GOT3 (cell line): ENCODE data around the gene HCRT.
"Not testable (repeated sequence)": the region's sequence is repeated elsewhere in the genome, so short reads cannot be mapped to it uniquely, and the experiment has no call there.

Experiments used
- DNase-seq: peaks from one replicate; lab custom pipeline; 2025; ENCODE audit warnings: mixed read lengths; lab: John Stamatoyannopoulos, UW

Gene HCRT

DNA sequence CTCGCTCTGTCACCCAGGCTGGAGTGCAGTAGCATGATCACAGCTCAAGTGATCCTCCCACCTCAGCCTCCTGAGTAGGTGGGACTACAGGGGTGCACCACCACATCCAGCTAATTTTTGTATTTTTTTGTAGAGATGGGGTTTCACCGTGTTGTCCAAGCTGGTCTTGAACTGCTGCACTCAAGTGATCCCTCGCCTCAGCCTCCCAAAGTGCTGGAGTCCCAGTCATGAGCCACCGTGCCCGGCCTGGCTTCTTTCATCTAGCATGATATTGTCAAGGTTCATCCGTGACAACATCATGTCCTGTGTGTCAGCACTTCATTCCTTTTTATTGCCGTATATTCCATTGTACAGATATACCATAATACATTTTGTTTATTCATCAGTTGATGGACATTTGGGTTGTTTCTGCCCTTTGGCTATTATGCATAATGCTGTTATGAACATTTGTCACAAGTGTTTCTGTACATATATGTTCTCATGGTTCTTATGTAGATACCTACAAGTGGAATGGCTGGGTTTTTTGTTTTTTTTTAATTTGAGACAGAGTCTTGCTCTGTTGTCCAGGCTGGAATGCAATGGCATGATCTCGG, 12.4 kb upstream of the HCRT start:
- no peak for DNase-seq

DNA sequence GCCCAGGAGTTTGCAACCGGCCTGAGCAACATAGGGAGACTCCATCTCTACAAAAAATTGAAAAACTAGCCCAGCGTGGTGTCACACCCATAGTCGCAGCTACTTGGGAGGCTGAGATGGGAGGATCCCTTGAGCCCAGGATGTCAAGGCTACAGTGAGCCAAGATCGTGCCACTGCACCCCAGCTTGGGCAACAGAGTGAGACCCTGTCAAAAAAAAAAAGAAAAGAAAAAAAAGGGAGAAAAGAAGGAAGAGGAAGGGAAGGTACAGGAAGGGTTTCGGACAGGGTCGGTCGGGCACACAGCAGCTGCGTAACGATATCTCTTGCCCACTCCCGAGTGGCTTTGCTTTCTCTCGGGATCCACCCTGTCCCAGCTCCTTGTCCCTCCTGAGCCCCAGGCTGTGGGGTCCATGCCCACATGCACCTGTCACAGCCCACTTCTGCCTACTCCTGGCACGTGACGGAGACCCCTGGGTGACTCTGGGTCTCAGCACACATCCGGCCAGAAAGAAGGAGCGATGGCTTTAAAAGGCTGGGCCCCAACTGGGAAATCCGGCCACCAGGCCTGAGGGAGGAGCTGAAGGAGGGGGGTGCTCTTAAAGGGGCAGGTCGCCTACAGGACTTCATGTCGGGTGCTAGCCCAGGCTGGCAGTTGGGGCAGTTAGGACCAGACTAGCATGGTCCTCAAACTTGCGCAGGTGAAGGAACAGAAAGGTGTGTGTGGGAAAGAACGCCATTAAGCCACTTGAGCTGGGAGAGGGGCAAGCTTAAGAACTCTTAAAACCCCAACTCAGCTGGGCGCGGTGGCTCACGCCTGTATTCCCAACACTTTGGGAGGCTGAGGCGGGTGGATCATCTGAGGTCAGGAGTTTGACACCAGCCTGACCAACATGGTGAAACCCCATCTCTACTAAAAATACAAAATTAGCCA, 9.0 kb upstream of the HCRT start, which contains the start of gene GHDC:
Gene GHDC (minus strand): TSS at position 526 of the 931 bp plus-strand sequence. CDS start 913 bp downstream, outside the sequence.
- peak; percentile 36 for DNase-seq

DNA sequence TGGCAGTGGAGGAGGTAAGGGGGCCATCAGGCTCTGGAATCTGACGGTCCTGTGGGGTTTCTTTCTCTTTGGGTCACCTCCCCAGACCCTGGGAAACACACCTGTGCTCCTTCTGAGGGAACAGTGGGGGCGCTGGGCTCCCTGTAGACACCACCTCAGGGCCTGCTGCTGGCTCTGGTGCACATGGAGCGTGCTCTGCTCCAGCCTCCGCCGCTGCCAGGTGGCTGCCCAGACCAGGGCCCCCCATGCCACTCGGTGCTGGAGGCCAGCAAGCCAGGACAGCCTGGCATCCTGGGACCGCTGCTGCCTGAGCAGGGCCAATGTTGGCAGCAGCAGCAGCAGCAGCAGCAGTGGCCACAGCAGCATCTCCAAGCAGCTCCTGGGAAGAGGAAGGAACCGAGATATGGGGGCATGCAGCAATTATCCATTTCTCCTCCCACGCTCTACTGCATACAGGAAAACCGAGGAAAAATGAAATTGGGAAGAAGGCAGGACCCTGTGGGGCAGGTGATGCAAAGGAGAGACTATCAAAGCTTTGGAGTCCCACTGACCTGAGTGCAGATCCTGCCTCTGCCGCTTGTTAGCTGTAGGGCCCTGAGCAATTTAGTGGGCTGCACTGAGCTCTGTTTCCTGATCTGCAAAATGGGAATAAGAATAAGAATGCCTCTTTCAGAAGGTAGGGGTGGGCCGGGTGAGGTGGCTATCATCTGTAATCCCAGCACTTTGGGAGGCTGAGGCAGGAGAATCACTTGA, 8.1 kb upstream of the HCRT start:
- no peak for DNase-seq

DNA sequence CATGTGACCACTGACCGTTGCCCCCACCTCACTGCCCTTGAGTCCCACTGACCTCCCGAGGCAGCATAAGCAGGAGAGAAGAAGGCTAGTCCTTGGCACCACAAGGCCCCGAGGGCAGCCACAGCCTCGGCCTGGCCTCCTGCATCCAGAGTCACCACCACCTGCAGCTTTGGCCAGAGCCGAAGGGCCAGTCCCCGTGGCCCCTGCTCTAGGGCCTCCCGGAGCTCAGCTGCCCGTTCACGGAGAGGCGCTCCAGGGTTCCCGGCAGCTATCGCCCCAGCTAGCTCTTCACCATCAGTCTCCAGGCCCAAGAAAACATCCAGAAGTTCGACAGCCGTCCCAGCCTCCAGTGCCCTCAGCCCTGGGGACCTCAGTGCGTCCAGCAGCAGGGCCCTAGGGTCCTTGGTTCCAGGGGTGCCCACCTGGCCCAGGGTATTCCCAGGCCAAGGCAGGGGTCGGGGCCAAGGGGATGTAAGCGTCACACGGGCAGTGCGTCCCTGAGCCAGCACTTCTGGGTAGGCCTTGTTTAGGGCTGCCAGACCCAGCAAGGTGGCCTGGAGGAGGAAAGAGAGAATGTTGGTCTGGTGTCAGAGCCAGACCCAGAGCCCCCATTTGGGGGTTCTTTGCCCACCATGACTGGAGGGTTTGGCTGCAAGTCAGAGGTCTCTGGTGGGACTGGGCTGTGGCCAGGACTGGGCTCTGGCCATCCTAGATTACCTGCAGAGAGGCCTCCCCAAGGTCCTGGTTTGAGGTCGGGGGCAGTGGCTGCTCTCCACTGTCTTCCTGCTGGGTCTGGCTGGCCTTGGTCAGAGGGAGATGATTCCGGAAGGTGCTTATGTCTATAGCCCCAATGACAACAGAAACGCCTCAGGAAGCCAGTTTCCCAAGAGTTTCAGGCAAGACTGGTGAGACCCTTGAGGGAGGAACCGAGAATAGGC, 7.2 kb upstream of the HCRT start:
- DNase-seq, result no peak

DNA sequence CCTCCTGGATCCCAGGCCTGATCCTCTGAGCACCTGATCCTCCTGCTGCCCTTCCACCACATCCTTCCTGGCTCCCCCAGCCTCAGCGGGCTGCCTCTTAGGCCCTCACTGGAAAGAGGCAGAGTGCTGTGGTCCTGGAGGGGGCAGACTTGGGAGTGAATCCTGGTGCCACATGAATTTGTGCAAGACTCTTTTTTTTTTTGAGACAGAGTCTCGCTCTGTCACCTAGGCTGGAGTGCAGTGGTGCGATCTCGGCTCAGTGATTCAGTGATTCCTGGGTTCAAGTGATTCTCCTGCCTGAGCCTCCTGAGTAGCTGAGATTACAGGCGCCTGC, 6.0 kb upstream of the HCRT start:
- DNase-seq, result no peak

DNA sequence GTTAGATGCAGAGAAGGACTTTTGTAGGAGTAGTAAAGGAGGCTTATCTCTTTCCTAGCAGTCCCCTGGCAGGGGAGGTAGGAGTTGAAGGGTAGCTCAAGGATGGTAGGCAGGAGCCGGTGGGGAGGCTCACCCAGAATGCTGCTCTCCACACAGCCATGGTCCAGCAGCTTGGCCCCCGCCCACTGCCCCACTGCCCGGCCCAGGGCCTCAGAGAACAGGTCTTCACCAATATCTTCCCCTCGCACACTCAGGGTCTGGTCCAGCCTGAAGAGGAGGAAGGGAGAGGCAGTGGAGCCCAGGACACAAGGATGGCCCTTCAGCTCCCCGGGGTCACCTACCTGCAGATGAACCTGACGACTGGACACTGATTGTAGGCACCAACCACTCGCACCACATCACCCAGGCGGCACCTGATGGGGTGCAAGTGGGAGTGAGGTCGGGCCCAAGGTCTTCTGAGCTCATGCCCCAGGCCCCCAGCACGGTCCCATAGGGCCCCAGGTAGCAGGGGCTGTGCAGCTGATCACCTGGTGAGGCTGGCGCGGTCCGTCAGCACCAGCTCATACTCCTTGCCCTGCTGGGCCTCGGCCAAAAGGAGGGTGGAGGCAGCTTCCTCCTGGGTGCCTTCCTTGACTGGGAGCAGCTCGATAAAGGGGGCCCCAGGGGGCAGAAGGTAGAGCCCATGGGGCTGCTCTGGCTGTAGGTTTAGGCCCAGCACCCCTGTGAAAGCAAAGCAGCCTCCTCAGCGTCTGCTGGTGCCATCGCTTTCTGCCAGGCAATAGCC, 5.4 kb upstream of the HCRT start:
- no peak for DNase-seq

DNA sequence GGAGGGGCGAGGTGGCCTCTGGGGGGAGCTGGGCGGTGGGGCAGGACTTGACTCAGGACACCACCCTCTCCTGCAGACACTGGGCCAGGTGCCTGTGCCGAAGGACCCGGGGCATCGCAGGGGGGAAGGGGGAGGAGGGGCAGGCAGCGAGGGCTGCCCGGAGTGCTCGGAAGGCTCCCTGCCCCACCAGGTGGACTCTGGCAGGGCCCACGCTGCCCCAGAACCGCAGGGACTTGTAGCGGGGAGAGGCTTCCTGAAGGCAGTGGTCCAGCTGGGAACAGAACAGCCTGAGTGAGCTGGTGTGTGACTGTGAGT, 4.4 kb upstream of the HCRT start:
- no peak for DNase-seq

DNA sequence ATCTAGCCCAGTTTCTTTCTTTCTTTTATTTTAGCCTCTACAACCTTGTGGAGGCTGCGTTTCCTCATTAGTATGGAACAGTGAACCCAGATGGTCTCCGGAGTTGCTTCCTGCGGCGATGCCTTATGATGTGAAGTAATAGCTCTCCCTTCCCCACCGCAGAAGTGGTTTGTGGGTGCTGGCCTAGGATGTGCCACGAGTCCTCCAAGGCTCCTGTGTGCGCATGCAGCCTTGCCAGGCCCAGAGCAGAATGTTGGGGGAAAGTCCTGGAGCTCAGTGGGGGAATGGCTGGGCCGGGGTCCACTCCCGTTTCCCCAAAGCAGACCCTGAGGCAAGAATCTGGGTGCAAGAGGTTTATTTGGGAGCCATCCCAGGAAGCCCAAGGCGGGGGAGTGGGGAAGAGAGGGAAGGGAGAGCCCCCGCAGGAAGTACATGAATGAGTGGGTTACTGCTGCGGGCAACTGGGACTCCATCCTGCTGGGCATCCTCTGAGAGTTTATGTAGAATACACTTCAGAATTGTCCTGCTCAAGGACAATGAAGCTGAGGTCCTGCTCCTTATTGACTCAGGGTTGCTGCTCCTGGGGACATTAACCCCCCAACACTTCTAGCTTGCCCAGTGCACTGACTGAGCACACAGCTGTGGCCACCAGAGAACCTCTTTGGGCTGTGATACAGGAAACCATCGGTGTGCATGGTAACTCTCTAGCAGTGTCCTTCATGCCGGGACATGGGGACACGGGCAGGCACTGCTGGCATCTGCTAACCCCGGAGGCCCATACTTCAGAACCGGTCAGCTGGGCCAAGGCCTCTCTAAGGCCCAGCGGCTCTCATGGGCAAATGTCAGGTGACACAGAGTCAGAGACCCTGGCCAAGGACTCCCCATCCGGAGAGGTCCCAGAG, 3.7 kb upstream of the HCRT start:
- DNase-seq, result no peak

DNA sequence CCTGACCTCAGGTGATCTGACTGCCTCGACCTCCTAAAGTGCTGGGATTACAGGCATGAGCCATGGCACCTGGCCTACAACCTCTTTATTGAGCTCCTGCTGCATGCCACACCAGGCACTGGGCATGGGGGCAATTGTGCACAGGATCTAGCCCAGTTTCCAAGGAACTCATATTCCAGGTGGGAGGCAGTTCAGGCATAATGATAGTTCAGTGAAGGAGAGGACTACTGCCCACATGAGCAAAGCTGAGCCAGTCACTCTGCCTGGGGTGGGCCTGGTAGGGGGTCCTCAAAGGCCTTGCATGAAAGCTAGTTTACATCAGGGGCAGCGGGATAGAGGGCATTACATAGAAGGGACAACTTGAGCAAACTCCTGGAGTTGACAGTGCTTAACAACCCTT, 2.6 kb upstream of the HCRT start:
- DNase-seq, result no peak

DNA sequence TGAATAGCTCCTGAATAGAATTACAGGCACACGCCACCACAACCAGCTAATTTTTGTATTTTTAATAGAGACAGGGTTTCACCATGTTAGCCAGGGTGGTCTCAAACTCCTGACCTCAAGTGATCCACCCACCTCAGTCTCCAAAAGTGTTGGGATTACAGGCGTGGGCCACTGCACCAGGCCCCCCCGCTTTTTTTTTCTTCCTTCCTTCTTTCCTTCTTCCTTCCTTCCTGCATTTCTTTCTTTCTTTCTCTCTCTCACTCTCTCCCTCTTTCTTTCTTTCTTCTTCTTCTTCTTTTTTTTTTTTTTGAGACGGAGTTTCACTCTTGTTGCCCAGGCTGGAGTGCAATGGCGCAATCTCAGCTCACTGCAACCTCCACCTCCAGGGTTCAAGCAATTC, 939 bp upstream of the HCRT start:
- not testable (repeated sequence) for DNase-seq

DNA sequence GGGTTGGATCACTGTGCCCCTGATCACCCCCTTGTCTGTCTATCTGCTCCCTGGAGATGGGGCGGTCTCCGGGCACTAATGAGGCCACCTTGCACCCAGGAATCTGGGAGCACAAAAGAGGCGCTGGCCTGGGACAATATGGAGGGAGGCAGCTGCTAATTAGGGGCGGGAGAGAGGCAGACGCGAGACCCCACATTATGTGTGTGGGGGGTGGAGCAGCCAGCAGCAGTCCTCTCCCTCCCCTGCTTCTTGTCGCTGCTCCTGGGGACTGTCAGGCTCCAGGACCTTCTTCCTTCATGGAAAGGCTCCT, 324 bp upstream of the HCRT start:
- DNase-seq, result no peak

DNA sequence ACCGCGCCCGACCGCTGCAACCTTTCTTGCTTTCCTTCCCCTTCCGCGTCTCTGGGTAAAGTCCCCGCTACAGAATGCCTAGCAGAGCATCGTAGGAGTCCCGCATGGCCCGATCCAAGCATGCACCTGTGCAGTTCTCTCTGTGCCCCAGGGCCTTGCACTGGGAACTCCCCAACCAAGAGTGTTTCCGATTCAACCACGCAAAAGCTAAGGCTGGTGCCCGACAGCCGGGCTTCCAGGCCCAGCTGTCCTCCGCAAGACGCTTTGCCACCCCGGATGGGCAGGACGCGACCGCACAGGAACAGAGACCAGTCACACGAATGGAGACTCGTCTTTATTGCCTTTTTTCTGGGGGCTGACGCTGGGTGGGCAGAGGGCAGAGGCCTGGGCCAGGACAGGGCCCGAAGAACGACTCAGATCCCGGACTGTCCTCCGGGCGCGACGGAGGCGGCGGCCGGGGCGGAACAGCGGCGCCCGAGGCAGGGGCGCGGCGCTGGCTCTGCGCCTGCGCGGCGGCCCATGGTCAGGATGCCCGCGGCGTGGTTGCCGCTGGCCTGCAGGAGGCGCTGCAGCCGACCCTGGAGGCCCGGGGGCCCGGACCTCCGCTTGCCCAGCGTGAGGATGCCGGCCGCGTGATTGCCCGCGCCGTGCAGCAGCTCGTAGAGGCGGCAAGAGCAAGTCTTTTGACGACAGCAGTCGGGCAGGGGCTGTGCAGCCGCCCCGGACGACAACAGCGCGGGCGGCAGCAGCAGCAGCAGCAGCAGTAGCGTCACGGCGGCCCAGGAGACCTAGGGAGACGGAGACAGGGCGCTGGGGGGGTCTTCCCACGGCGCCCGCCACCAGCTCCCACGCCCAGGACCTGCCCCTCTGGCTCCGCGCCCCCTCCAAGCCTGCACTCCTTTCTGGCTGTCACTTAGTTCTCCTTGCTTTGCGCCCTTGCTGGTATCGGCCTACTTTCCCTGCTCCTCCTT, 1.2 kb downstream of the HCRT start:
- no peak for DNase-seq

DNA sequence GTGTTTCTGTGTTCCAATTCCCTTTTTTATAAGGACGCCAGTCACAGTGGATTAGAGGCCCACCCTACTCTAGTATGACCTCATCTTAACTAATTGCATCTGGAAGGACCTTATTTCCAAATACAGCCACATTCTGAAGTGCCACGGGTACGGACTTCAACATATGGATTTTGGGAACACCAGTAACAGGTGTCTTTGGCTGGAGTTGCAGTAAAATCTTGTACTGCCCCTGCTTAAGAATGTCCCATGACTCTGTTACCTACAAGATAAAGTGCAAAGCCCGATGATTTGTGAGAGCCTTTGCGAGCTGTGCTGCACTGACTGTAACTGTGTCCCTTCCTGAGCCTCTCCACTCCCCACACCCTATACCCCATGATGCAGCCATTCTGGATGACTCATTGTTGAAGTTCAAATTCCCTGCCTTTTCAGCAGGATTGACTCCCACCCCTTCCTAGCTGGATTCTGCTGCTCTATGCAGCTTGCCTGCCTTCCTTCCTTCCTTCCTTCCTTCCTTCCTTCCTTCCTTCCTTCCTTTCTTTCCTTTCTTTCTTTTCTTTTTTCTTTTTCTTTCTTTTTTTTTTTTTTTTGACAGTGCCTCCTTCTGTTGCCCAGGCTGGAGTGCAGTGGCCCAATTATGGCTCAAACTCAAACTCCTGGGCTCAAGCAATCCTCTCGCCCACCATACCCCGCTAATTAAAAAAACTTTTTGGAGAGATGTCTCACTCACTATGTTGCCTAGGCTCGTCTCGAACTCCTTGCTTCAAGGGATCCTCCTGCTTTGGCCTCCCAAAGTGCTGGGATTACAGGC, 2.1 kb downstream of the HCRT start:
- DNase-seq, result no peak

DNA sequence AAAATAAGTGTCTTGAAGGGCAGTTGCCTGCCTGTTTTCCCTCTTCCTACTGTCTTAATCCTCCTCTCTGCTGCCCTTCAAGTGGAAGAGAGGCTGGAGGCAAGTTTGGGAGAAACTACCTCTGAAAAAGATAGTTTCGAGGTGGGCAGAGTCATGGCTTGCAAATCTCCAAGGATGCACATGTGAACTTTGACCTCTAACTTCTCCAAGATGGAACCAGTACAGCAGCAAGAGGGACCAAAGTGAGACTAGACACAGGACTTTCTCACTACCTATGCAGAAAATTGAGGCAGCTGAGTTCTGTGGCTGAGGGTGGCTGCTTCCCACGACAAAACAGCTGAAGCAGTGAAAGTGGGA, 3.4 kb downstream of the HCRT start:
- no peak for DNase-seq

DNA sequence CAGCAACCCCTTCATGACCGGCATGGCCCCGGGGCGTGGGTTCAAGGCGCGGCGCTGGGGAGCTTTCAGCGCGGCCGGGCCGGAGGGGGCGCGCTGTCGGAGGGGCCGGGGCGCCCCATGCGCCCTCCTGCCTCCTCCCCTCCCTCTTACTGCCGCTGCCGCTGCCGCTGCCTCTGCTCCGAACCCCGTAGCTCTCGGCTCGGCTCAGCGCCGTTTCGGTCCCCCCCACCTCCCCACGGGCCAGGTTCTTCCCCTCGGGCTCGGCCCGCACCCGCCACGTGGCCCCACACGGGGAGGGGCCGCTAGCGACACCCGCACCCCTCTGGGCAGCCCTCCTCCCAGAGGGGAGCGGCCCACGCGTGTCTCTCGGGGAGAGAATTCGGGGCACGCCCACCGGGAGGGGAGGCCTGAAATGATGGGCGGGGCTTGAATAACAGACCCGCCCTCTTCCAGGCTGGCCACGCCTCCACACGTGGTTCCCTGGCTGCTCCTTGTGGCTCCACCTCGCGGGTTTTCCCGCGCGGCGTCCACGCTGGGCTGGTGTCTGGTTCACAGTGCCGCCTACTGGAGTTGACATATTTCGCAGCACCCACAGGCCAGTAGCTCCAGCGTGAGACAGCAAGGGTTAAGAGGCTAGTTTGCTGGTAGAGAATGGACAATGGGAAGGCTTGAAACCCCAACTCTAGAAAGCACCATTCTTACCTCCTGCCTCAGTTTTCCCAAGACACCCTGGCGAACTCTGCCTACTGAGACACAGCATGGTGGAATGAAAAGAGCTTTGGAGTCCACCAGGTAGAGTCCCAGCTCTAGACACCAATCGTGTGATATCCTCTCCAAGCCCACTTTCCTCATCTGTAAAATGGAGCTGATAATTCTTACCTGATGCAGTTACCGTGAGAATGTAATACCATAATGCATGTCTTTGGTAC, 4.1 kb downstream of the HCRT start, which contains the start of gene KCNH4:
Gene KCNH4 (minus strand): TSS at position 221 of the 929 bp plus-strand sequence. CDS start 197 bp downstream, at position 24.
- no peak for DNase-seq

DNA sequence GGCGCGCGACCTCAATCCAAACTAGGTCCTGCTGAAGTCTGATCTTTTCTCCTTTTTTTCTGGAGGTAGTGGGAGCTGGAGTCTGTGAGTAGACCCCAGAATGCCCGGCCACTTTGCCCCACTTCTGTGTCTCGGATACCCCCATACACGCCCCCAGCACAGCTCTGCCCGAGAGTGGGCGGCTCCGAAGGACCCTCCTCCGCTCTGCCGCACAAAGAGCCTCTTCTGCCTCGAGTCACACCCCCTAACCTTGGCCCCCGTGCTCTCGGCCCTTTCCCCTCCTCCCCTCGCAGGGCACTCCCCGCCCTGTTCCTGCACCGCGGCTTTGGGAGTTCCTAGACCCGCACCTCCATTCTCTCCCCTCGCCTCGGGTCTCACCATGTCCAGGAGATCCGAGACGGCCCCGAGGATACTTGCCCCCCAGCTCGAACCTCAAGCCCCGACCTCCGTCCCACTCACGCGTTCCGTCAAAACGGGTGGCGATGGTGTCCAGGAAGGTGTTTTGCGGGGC, 4.8 kb downstream of the HCRT start:
- DNase-seq, result no peak

DNA sequence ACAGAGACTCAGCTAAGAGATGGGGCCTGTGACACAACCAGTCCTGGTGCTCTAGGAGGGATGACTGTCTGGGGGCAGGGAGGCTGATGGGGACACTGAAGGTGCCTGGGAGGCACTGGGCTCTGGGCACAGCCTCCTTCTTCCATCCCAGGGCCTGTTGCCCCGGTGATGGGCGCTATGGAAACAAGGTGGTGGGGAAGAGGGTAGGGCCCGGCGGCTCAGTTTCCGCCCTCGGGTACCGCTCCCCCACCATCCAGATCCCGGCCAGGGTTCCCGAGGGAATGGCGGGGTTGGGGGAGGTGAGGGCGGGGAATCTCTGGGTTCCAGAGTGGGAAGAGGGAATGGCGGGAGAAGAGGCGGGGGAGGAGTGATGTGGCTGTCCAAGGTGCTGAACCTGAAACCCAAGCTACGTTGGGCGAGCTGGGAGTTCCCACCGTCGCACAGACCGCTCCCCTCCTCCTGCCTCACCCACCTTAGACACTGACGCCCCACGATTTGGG, 5.3 kb downstream of the HCRT start:
- DNase-seq, result no peak
